Measurements from ENCODE around the gene TAOK2. TPM values are rescaled to one million over a fixed set of nuclear protein-coding genes. Genes with fewer than 3 reads are reported as not detected.

Gene TAOK2
- total and polyA plus RNA-seq, 5 donors: 37.2 to 40.1 (median 39.1) TPM

Other genes with a start within 250 kb of the TAOK2 start
- gene C16orf54, start 227.9 kb upstream of the TAOK2 start, total RNA-seq: 1 to 10 TPM in 1 of 4 donors, under 1 TPM in 3; 0.62 to 1.1 (median 0.73) TPM
- 0.23 TPM for gene C16orf54, start 227.9 kb upstream of the TAOK2 start, polyA plus RNA-seq
- gene ZG16, start 195.6 kb upstream of the TAOK2 start, total RNA-seq: not detected
- gene ZG16, start 195.6 kb upstream of the TAOK2 start, polyA plus RNA-seq: not detected
- 10 to 100 TPM; 19.0 to 53.8 (median 41.6) TPM for gene KIF22, start 183.1 kb upstream of the TAOK2 start, total RNA-seq
- 89.6 TPM for gene KIF22, start 183.1 kb upstream of the TAOK2 start, polyA plus RNA-seq
- 100 to 1,000 TPM in 3 of 4 donors, 10 to 100 TPM in 1; 82.3 to 113 (median 104) TPM for gene MAZ, start 167.3 kb upstream of the TAOK2 start, total RNA-seq
- 69.3 TPM for gene MAZ, start 167.3 kb upstream of the TAOK2 start, polyA plus RNA-seq
- gene PRRT2, start 161.7 kb upstream of the TAOK2 start, total RNA-seq: 1 to 10 TPM; 2.5 to 5.0 (median 4.4) TPM
- 4.8 TPM for gene PRRT2, start 161.7 kb upstream of the TAOK2 start, polyA plus RNA-seq
- gene PAGR1, start 157.7 kb upstream of the TAOK2 start, total RNA-seq: 10 to 100 TPM; 13.7 to 20.3 (median 15.2) TPM
- gene PAGR1, start 157.7 kb upstream of the TAOK2 start, polyA plus RNA-seq: 33.8 TPM
- 10 to 100 TPM; 48.2 to 73.9 (median 64.0) TPM for gene MVP, start 153.4 kb upstream of the TAOK2 start, total RNA-seq
- 50.6 TPM for gene MVP, start 153.4 kb upstream of the TAOK2 start, polyA plus RNA-seq
- gene CDIPT, start 110.6 kb upstream of the TAOK2 start, total RNA-seq: 100 to 1,000 TPM in 2 of 4 donors, 10 to 100 TPM in 2; 86.7 to 109 (median 99.1) TPM
- gene CDIPT, start 110.6 kb upstream of the TAOK2 start, polyA plus RNA-seq: 106 TPM
- 1 to 10 TPM; 1.5 to 3.6 (median 2.1) TPM for gene SEZ6L2, start 74.3 kb upstream of the TAOK2 start, total RNA-seq
- 0.36 TPM for gene SEZ6L2, start 74.3 kb upstream of the TAOK2 start, polyA plus RNA-seq
- under 1 TPM in 3 of 4 donors, not detected in 1; 0.24 to 0.50 (median 0.28) TPM for gene ASPHD1, start 73.4 kb upstream of the TAOK2 start, total RNA-seq
- gene ASPHD1, start 73.4 kb upstream of the TAOK2 start, polyA plus RNA-seq: 0.14 TPM
- gene KCTD13, start 47.6 kb upstream of the TAOK2 start, total RNA-seq: 10 to 100 TPM in 2 of 4 donors, 1 to 10 TPM in 2; 7.3 to 12.8 (median 9.2) TPM
- gene KCTD13, start 47.6 kb upstream of the TAOK2 start, polyA plus RNA-seq: 7.1 TPM
- 10 to 100 TPM; 79.7 to 90.4 (median 82.1) TPM for gene TMEM219, start 11.8 kb upstream of the TAOK2 start, total RNA-seq
- 97.4 TPM for gene TMEM219, start 11.8 kb upstream of the TAOK2 start, polyA plus RNA-seq
- gene HIRIP3, start 21.7 kb downstream of the TAOK2 start, total RNA-seq: 10 to 100 TPM; 11.6 to 21.7 (median 17.5) TPM
- 19.1 TPM for gene HIRIP3, start 21.7 kb downstream of the TAOK2 start, polyA plus RNA-seq
- 10 to 100 TPM; 32.7 to 44.6 (median 37.1) TPM for gene INO80E, start 22.4 kb downstream of the TAOK2 start, total RNA-seq
- 59.1 TPM for gene INO80E, start 22.4 kb downstream of the TAOK2 start, polyA plus RNA-seq
- under 1 TPM; 0.40 to 0.59 (median 0.47) TPM for gene DOC2A, start 37.2 kb downstream of the TAOK2 start, total RNA-seq
- 0.77 TPM for gene DOC2A, start 37.2 kb downstream of the TAOK2 start, polyA plus RNA-seq
- gene C16orf92, start 49.3 kb downstream of the TAOK2 start, total RNA-seq: not detected
- gene C16orf92, start 49.3 kb downstream of the TAOK2 start, polyA plus RNA-seq: not detected
- gene TLCD3B, start 57.4 kb downstream of the TAOK2 start, total RNA-seq: not detected
- not detected for gene TLCD3B, start 57.4 kb downstream of the TAOK2 start, polyA plus RNA-seq
- 1,000 to 10,000 TPM; 2,625 to 3,581 (median 3,363) TPM for gene ALDOA, start 91.9 kb downstream of the TAOK2 start, total RNA-seq
- gene ALDOA, start 91.9 kb downstream of the TAOK2 start, polyA plus RNA-seq: 3,115 TPM
- 10 to 100 TPM; 31.3 to 40.8 (median 36.0) TPM for gene PPP4C, start 102.1 kb downstream of the TAOK2 start, total RNA-seq
- gene PPP4C, start 102.1 kb downstream of the TAOK2 start, polyA plus RNA-seq: 51.8 TPM
- 1 to 10 TPM in 2 of 4 donors, under 1 TPM in 2; 0.67 to 1.2 (median 1.0) TPM for gene TBX6, start 118.1 kb downstream of the TAOK2 start, total RNA-seq
- 0.93 TPM for gene TBX6, start 118.1 kb downstream of the TAOK2 start, polyA plus RNA-seq
- 10 to 100 TPM; 54.4 to 79.2 (median 71.2) TPM for gene YPEL3, start 122.3 kb downstream of the TAOK2 start, total RNA-seq
- 118 TPM for gene YPEL3, start 122.3 kb downstream of the TAOK2 start, polyA plus RNA-seq
- 1 to 10 TPM; 1.3 to 3.7 (median 3.2) TPM for gene GDPD3, start 139.7 kb downstream of the TAOK2 start, total RNA-seq
- 2.6 TPM for gene GDPD3, start 139.7 kb downstream of the TAOK2 start, polyA plus RNA-seq
- gene MAPK3, start 149.4 kb downstream of the TAOK2 start, total RNA-seq: 10 to 100 TPM; 55.9 to 67.8 (median 64.3) TPM
- 78.1 TPM for gene MAPK3, start 149.4 kb downstream of the TAOK2 start, polyA plus RNA-seq
- 10 to 100 TPM; 10.3 to 22.4 (median 14.6) TPM for gene CORO1A, start 209.7 kb downstream of the TAOK2 start, total RNA-seq
- gene CORO1A, start 209.7 kb downstream of the TAOK2 start, polyA plus RNA-seq: 7.3 TPM
- gene BOLA2B, start 219.8 kb downstream of the TAOK2 start, total RNA-seq: 10 to 100 TPM; 75.2 to 89.6 (median 84.6) TPM
- 184 TPM for gene BOLA2B, start 219.8 kb downstream of the TAOK2 start, polyA plus RNA-seq
- 10 to 100 TPM in 2 of 4 donors, 1 to 10 TPM in 2; 8.9 to 20.8 (median 13.9) TPM for gene SLX1A, start 220.0 kb downstream of the TAOK2 start, total RNA-seq
- gene SLX1A, start 220.0 kb downstream of the TAOK2 start, polyA plus RNA-seq: 24.6 TPM
- 10 to 100 TPM in 3 of 4 donors, 1 to 10 TPM in 1; 9.6 to 14.0 (median 10.8) TPM for gene SULT1A3, start 225.4 kb downstream of the TAOK2 start, total RNA-seq
- 10.0 TPM for gene SULT1A3, start 225.4 kb downstream of the TAOK2 start, polyA plus RNA-seq